NCI-H1092 (cell line): ENCODE data around the gene DHX16.
"Not testable (repeated sequence)": the region's sequence is repeated elsewhere in the genome, so short reads cannot be mapped to it uniquely, and the experiment has no call there.

ENCODE experiments used
- DNase-seq: peaks from one replicate; lab custom pipeline; 2025; lab: John Stamatoyannopoulos, UW

Gene DHX16

GRCh38 chr6:30678964-30679726 lies 6.3 kb upstream of the DHX16 start:
- DNase-seq = peak; percentile 27

DNA sequence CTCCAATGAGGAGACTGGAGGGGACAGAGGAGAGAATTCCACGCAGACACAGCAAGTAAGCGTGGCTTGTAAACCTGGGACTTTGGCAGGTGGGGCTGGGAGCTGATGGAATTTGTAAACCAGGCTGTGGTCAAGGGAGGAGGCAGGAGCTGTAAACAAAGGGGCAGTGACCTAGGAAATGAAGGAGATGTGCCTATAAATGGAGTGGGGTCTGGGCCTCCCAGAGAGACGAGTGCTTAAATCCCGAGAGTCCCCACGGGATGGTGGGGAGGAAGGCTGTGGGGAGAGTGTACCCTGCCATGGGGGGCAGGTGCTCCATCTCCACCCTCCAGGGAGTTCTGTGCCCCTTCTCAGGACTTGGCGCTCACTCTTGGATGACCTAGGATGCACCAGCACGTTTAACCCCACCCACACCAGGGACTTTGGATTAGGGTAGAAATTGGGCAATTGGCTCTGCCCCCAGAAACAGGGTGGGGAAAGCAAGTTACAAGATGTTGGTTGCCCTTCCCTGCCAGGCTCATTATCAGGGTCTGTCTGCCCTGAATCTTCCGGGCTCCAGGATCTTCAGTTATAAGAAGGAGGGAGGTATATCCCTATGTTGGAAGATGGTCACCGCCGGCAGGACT lies 4.0 kb upstream of the DHX16 start:
- no peak for DNase-seq

- DNase-seq = no peak
Measured at GRCh38 chr6:30670760-30671527, 1.9 kb downstream of the DHX16 start.

DNA sequence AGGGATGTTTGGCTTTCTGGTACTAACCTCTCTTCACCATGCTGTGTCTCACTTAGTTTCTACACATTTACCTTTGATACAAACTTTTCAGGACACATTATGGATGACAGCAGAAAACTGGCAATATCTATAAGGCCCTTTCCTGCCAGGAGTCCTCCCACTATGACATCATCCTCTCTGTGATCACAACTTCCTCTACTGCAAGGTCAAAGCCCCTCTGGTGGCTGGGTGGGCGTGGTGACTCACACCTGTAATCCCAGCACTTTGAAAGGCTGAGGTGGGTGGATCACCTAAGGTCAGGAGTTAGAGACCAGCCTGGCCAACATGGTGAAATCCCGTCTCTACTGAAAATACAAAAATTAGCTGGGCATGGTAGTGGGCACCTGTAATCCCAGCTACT lies 6.5 kb downstream of the DHX16 start:
- not testable (repeated sequence) for DNase-seq

GRCh38 chr6:30664994-30665767 lies 7.6 kb downstream of the DHX16 start:
- no peak for DNase-seq

DNA sequence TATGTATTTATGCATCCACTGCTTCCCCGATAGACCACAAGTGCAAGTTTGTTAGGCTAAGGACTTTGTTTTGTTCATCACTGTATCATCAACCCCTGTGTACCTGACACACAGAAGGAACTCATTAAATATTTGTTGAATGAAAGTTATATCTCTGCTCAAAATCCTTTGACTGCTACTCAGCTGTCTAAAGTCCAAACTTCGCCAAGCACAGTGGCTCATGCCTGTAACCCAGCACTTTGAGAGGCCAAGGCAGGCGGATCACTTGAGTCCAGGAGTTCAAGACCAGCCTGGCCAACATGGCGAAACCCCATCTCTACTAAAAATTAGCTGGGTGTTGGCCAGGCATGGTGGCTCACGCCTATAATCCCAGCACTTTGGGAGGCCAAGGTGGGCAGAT lies 14.9 kb downstream of the DHX16 start:
- not testable (repeated sequence) for DNase-seq

- DNase-seq = no peak
Measured at GRCh38 chr6:30657454-30657853, 15.4 kb downstream of the DHX16 start.

GRCh38 chr6:30656513-30656912 lies 16.3 kb downstream of the DHX16 start:
- no peak for DNase-seq

GRCh38 chr6:30655743-30656094 lies 17.1 kb downstream of the DHX16 start:
- no peak for DNase-seq

DNA sequence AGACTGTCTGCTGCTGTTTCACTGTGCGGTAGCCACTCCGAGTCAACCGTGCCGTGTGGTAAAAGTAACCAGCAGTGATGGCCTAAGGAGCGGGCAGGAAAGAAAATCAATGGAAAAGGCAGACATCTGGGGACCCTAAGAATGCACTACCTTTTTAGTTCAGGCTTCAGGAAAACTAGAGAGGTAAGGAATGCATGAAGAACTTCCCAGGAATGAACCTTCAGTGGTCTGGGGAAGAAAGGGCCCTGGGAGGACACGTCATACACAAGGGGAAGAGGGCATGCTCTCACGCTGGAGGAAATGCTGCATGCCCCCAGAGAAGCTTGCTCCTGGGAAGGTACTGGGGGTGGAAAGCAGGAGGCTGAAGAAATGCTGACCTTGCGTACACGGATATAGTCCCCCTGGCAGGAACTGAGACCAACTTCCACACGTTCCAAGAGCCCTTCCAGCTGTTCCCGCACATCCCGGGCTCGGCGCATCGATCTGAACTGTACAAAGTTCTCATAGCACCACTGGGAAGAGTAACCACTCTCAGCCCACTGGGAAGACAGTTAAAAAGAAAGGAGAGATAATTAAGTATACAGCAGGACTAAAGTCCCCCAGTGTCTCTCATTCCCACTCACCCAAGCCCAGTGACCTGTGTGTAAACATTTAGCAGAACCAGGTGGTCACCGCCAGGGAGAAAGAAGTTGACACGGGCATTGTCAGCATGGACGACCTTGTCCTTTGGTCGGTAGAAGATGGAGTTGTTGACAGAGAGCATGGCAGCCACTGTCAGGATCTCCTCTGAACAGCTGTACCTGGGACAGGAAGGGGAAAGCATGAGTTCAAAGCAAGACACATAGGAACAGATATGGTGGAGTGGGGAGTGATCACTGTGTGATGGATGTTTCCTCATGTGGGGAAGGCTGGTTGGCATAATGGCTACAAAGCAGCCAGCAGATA lies 17.7 kb downstream of the DHX16 start:
- DNase-seq = no peak

DNA sequence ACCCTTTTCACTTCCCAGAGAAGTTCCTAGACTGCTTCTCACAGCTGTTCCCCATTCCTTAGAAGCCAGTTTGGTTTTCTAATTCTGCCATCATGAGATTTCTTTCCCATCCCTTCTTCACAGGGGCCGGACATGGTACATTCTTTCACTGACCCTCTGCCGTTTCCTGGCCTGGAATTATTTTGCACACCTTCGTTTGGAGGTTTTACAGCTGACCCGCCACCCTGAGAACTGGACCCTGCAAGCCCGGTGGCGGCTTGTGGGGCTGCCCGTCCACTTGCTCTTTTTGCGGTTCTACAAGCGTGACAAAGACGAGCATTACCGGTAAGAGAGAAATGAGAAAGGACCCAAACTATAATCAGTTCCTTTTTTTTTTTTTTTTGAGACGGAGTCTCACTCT lies 21.7 kb downstream of the DHX16 start:
- DNase-seq = no peak

- peak; percentile 70 for DNase-seq
Measured at GRCh38 chr6:30647242-30648116, 25.3 kb downstream of the DHX16 start.

DNA sequence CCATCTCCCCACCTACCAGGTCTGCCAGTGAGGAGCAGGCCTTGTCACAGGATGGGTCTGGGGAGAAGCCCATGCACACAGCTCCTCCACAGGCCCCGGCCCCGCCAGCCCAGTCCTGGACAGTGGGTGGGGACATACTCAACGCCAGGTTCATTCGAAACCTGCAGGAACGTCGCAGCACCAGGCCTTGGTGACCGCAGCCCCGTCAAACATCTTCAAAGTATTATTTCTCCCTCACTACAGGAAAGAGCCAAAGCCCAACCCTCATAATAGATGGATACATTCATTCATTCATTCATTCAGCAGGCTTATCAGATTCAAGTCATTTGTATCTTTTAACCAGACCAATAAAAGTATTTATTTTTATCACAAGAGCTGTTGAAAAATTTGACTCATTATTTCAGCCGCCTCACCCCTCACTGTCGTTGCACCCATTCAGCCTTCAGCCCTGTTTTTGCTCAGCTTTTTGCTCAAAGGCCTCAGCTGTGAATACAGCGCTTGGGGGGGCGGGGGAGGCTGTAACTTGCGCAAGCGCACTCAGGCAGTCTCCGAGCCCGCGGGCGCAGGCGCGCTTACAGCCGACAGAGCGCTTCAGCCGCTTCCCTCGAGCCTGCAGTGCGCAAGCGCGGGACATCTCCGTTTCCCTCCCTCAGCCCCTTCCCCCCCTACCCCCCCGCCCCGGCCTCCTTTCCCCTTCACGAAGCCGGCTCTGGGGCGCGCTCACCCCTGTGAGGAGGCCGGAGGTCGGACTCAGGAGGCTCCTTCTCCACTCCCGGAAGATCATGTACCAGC lies 26.2 kb downstream of the DHX16 start, which contains the start of gene C6orf136:
Gene C6orf136 (plus strand): TSS at position 684 of the 792 bp plus-strand sequence. CDS start 99 bp downstream, at position 783.
- peak; percentile 84 for DNase-seq

DNA sequence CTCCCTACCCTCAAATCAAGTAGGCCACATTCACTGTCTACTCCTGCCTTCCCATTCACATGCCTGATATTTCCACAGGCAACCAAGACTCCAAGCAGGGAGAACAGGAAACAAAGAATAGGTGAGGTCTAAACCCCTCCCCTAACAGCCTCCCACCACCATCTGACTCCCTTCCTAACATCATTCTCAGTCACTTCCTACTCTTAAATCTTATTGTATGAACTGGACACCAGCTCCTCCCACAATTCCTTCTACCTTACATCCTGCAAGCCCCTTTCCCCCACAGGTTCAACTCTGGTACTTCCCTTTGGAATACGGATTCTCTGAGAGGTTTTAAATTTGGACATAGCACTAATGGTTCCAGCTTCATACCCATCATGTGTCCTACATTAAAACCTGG lies 26.8 kb downstream of the DHX16 start:
- DNase-seq = no peak

DNA sequence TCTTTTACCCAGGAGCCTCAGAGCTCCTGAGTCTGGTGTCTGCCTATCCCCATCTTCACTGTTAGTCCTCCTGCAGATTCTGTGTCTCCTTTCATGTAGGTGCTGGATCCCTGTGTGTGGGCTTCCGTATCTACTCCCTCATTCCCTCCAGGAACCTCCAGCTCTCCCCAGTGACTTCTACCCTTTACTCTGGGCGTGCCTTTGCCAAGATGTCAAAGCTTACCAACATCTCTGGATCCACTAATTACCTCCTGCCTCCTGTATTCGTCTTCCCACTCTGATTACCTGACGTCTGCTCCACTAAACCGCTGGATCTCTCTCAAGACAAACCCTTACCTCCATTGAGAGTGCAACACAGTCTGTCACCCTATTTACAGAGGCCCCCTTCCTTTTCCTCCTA lies 28.0 kb downstream of the DHX16 start:
- no peak for DNase-seq

- DNase-seq = no peak
Measured at GRCh38 chr6:30643656-30644055, 29.1 kb downstream of the DHX16 start.

DNA sequence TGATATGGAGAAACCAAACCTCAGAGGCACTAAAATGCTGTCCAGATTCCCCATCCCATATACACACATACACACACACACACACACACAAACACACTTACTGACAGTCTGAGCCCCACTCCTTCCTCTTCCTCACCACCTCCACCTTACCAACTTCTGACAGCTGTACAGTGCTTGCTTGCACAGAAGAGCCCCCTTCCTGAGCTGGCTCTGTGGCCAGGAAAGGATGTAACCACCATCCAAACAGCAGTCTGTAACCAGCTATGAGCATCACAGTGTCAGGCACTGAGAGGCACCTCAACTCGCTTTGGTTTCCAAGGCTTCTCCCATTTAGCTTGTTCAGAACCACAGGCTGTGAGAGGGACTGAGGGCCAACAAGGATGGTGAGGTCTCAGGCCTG lies 31.8 kb downstream of the DHX16 start:
- no peak for DNase-seq

- DNase-seq = no peak
Measured at GRCh38 chr6:30640481-30640880, 32.3 kb downstream of the DHX16 start.

- DNase-seq = no peak
Measured at GRCh38 chr6:30635834-30636233, 37.0 kb downstream of the DHX16 start.
